ENCODE measurements around the gene ILK. TPM values are rescaled to one million over a fixed set of nuclear protein-coding genes. Genes with fewer than 3 reads are reported as not detected.

ILK gene
- total RNA-seq, 4 donors from 2014 or later = 159 to 211 (median 169) TPM

DNA sequence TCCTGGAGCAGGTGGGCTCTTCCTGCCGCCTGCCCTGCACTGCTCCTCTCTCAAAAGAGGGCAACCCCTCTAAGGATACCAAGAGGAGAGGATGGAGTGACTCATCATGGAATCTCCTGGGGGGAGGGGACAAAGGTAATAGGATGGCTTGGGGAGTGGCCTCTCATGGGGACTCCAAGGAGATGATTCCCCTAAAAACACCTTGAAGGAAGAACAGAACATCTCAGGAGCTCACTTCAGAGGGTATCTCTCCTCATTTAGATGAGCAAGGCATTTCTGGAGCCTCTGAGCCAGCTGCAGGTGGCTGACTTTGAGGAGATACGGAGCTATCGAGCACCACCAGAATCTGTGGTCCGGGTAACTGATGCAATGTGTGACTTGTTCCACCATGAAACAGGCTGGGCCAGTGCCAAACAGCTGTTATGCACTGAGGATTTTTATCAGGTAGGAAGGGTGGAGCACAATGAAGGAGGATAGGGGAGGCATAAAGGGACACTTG is 40.4 kb upstream of the ILK start:
- WGBS, 2 donors (ENCODE audit: low coverage in 1 of 2) = 89 to 92% methylated on average over 2 to 4 of the region's 4 CpGs
- no peak for DNase-seq

GRCh38 chr11:6563667-6564066 is 39.9 kb upstream of the ILK start:
- Histone ChIP-seq H3K4me1 (no peaks in the 10 kb centered on the region), H3K4me3 (no peak overlapping the region), H3K36me3 (no peaks in the 10 kb centered on the region), H3K27ac (no peak overlapping the region), H3K9me3 (no peaks in the 10 kb centered on the region), H3K27me3 (no peaks in the 10 kb centered on the region)
- 88% methylated on average over 10 of the region's 10 CpGs; no CpG with 5 or more reads in 1 of the 2 donors for WGBS, 2 donors (ENCODE audit: low coverage in 1 of 2)
- TF ChIP-seq EP300 (IDR thresholded peaks at IDR 0.05; ENCODE audit: low read depth) (no peak), POLR2A (IDR thresholded peaks at IDR 0.05) (no peak), POLR2AphosphoS5 (IDR thresholded peaks at IDR 0.05) (no peak)
- TF ChIP-seq, protein P1, sequence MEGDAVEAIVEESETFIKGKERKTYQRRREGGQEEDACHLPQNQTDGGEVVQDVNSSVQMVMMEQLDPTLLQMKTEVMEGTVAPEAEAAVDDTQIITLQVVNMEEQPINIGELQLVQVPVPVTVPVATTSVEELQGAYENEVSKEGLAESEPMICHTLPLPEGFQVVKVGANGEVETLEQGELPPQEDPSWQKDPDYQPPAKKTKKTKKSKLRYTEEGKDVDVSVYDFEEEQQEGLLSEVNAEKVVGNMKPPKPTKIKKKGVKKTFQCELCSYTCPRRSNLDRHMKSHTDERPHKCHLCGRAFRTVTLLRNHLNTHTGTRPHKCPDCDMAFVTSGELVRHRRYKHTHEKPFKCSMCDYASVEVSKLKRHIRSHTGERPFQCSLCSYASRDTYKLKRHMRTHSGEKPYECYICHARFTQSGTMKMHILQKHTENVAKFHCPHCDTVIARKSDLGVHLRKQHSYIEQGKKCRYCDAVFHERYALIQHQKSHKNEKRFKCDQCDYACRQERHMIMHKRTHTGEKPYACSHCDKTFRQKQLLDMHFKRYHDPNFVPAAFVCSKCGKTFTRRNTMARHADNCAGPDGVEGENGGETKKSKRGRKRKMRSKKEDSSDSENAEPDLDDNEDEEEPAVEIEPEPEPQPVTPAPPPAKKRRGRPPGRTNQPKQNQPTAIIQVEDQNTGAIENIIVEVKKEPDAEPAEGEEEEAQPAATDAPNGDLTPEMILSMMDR (IDR thresholded peaks at IDR 0.05) = no peak
- intact Hi-C loops (cut with DNase I; ENCODE audit: low total_unique reads) = no loop called here
- in situ Hi-C loops (cut with MboI; ENCODE audit: low pct_ligation_motif_present in 1 of 4, low pct_unique_long_range_greater_than_20kb in 1 of 4, low sequenced_read_pairs in 3 of 4) = no loop called here
- DNase-seq = no peak

More for the DNA sequence above, 40.4 kb upstream of the ILK start:
- Histone ChIP-seq H3K4me3 (no peak overlapping the region), H3K36me3 (no peaks in the 10 kb centered on the region), H3K27me3 (no peaks in the 10 kb centered on the region), H3K27ac (no peak overlapping the region), H3K4me1 (no peaks in the 10 kb centered on the region), H3K9me3 (no peaks in the 10 kb centered on the region)
- intact Hi-C loops (cut with DNase I; ENCODE audit: low total_unique reads) (no loop called here), in situ Hi-C loops (cut with MboI; ENCODE audit: low pct_ligation_motif_present in 1 of 4, low pct_unique_long_range_greater_than_20kb in 1 of 4, low sequenced_read_pairs in 3 of 4) (no loop called here)
- TF ChIP-seq POLR2A (IDR thresholded peaks at IDR 0.05) (no peak), EP300 (IDR thresholded peaks at IDR 0.05; ENCODE audit: low read depth) (no peak), POLR2AphosphoS5 (IDR thresholded peaks at IDR 0.05) (no peak)
- TF ChIP-seq, protein P1 (IDR thresholded peaks at IDR 0.05) = no peak

GRCh38 chr11:6565325-6565724 is 38.2 kb upstream of the ILK start:
- in situ Hi-C loops (cut with MboI; ENCODE audit: low pct_ligation_motif_present in 1 of 4, low pct_unique_long_range_greater_than_20kb in 1 of 4, low sequenced_read_pairs in 3 of 4) (no loop called here), intact Hi-C loops (cut with DNase I; ENCODE audit: low total_unique reads) (no loop called here)
- Histone ChIP-seq H3K4me3 (no peak overlapping the region), H3K9me3 (no peaks in the 10 kb centered on the region), H3K27me3 (no peaks in the 10 kb centered on the region), H3K4me1 (no peaks in the 10 kb centered on the region), H3K36me3 (no peaks in the 10 kb centered on the region), H3K27ac (no peak overlapping the region)
- 84 to 92% methylated on average over 2 of the region's 2 CpGs for WGBS, 2 donors (ENCODE audit: low coverage in 1 of 2)
- DNase-seq = no peak
- TF ChIP-seq, protein P1 (IDR thresholded peaks at IDR 0.05) = no peak
- TF ChIP-seq POLR2AphosphoS5 (IDR thresholded peaks at IDR 0.05) (no peak), EP300 (IDR thresholded peaks at IDR 0.05; ENCODE audit: low read depth) (no peak), POLR2A (IDR thresholded peaks at IDR 0.05) (no peak)

DNA sequence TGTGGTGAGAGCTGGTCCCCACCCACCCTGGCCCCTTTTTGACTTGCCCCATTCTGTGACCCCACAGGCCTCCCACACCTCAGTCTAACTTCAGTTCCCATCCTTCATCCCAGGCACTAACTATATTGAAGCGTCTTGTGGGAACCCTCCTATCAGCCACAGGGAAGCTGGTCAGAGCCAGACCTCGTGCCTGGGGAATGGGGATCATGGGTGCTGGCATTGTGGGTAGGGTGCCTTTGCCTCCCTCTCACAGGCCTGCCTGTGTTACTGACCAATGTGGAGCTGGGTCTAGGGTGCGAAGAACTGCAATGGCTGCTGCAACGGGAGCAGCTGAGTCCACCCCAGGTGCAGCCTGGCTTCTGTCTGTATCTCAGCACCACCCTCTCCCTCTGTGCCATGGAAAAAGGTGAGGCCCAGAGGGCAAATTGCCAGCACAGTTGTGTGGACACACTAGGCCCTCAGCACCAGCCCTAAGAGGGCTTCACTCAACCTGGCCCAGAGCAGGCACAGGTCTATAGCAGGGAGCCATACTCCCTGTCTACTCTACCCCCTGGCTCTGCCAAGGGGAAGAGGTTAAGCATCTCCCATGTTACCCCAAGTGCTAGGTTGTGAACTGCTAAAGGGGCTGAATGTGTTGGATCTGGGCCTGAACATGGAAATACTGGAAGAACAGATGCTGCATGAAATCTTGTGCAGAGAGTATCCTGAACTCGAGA is 37.4 kb upstream of the ILK start:
- WGBS, 2 donors (ENCODE audit: low coverage in 1 of 2) = 98 to 100% methylated on average over 1 to 5 of the region's 5 CpGs
- no peak for TF ChIP-seq EP300 (IDR thresholded peaks at IDR 0.05; ENCODE audit: low read depth)
- TF ChIP-seq, protein P1 (IDR thresholded peaks at IDR 0.05) = no peak
- no peak for TF ChIP-seq POLR2A (IDR thresholded peaks at IDR 0.05)
- no peak for DNase-seq
- Histone ChIP-seq H3K36me3 (no peaks in the 10 kb centered on the region), H3K9me3 (no peaks in the 10 kb centered on the region), H3K4me1 (no peaks in the 10 kb centered on the region), H3K4me3 (no peak overlapping the region), H3K27me3 (no peaks in the 10 kb centered on the region), H3K27ac (no peak overlapping the region)
- in situ Hi-C loops (cut with MboI; ENCODE audit: low pct_ligation_motif_present in 1 of 4, low pct_unique_long_range_greater_than_20kb in 1 of 4, low sequenced_read_pairs in 3 of 4) = no loop called here
- intact Hi-C loops (cut with DNase I; ENCODE audit: low total_unique reads) = no loop called here
